ENCODE data around the gene GNB1.
"Not testable (repeated sequence)": the region's sequence is repeated elsewhere in the genome, so short reads cannot be mapped to it uniquely, and the experiment has no call there.

The GNB1 gene

DNA sequence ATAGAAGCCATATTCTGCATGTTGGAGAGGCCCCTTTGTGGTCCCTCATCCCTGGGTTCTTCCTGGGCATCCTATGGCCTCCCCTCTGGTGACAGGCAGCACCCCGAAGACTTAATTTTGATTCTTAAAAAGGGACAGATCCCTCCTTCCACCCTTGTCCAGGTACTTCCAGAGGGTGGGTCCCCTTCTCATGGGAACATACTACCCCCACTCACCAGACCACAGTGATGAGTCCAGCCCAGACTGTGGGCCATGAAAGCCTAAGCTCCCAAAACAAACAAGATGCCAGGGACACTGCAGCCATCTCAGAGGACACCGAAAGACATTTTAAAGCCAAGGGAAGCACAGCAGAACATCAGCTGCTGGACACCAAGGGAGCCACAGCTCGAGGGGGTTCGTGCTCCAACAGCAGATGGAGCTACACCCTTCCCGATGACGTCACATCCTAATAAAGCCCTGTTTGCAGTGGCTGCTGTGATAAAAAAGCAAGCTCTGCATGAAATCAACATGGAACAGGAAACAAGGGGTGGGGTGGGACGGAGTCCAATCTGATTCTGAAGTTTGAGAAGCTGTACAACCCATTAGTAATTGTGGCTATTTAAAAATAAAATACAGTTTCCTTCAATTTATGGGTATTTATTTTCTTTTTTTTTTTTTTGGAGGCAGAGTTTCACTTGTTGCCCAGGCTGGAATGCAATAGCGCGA is 32.4 kb downstream of the GNB1 start:
- TF ChIP-seq CTCF (IDR thresholded peaks at IDR 0.05; ENCODE audit: low read depth, low read length): peak; percentile 30; the same call in 1 of the 2 replicates
- no peak overlapping the region for H3K4me3 ChIP-seq (ENCODE audit: low read depth, low read length)

DNA sequence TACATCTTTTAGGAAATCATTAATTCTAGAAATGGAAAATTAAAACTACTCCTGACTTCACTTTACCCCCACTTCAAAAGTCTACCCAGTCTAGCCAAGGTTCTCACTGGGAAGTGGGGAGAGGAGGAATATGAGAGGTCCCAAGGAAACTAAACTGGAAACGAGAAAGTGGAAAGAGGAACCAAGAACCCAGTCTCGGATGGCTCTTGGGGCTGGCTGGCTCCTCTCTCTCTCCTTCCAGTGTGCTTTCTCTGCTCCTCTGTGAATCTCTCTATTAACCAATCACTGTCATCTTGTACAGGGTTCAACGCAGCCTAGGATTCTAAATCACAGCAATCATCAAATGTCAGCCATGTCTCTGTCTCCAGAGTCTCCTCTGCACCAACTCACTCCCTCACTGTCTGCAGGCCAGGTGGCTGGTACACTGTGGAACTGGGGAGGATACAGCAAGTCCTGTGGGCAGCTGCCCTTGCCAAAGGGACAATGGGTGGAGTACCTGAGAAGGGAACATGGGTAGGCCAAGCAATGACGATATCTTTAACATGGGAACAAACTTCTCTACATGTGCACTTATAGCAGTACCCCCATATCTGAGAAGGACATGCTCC is 33.7 kb downstream of the GNB1 start:
- no peak for TF ChIP-seq CTCF (IDR thresholded peaks at IDR 0.05; ENCODE audit: low read depth, low read length)
- H3K4me3 ChIP-seq (ENCODE audit: low read depth, low read length): no peak overlapping the region

DNA sequence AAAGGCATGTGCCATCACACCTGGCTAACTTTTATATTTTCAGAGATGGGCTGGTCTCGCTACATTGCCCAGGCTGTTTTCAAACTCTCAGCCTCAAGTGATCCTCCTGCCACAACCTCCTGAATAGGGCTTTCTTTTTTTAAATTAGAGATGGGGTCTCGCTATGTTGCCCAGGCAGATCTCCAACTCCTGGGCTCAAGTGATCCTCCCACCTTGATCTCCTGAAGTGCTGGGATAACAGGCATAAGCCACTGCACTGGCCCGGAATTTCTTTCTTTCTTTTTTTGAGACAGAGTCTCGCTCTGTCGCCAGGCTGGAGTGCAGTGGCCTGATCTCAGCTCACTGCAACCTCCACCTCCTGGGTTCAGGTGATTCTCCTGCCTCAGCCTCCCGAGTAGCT is 34.7 kb downstream of the GNB1 start:
- H3K4me3 ChIP-seq (ENCODE audit: low read depth, low read length): not testable (repeated sequence)

GRCh38 chr1:1853593-1854257 is 37.2 kb downstream of the GNB1 start:
- H3K4me3 ChIP-seq (ENCODE audit: low read depth, low read length): no peak overlapping the region
- no peak for TF ChIP-seq CTCF (IDR thresholded peaks at IDR 0.05; ENCODE audit: low read depth, low read length)

DNA sequence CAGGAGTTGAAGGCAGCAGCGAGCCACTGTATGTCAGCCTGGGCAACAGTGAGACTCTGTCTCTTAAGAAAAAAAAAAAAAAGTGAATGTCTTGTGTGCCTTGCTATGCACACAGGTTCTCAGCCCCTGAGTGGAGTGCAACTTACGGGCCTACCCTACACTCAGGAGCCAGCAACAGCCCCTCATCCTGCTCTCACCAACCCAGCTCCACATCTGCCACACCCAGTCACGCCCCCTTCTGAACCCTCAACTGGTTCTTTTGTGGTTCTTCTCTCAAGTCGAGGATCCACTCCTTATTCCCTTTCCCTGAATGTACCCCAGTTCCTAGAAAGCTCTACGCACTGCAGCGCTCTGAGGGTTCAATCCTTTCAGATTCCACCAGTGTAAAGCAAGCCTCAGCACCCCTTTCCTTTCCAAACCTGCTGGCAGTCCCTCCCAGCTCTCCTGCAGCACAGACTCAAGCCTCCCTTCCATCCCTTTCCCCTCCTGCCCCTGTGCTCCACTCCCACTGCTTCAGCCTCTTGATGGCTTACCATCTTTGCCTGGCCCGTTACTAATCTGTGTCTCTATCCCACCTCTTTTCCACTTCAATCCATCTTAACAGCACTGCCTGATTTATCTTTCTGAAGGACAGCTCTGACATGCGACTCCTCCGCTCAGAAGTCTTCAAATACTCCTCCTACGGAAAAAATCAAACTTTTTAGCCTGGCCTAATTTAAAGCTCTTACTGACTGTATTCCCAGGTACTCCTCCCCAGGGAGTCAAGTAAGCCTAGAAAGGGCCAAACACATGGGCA is 38.1 kb downstream of the GNB1 start:
- no peak overlapping the region for H3K4me3 ChIP-seq (ENCODE audit: low read depth, low read length)
- no peak for TF ChIP-seq CTCF (IDR thresholded peaks at IDR 0.05; ENCODE audit: low read depth, low read length)

DNA sequence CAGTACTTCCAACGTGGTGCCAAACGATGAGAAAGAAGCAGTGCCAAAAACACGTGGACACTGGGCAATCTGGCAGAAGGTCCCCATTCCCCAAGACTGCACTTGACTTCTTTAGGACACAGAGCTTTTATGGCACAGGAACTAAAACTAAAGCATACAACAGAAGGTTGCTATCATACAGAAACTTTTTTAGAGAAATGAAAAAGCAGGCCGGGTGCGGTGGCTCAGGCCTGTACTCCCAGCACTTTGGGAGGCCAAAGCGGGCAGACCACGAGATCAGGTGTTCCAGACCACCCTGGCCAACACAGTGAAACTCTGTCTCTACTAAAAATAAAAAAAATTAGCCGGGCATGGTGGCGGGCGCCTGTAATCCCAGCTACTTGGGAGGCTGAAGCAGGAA is 43.0 kb downstream of the GNB1 start:
- no peak overlapping the region for H3K4me3 ChIP-seq (ENCODE audit: low read depth, low read length)
- TF ChIP-seq CTCF (IDR thresholded peaks at IDR 0.05; ENCODE audit: low read depth, low read length): no peak

GRCh38 chr1:1847061-1847850 is 43.6 kb downstream of the GNB1 start:
- no peak overlapping the region for H3K4me3 ChIP-seq (ENCODE audit: low read depth, low read length)
- no peak for TF ChIP-seq CTCF (IDR thresholded peaks at IDR 0.05; ENCODE audit: low read depth, low read length)

All from WI38 (cell line).